GM23338 (cell line): ENCODE measurements around the gene COL15A1. TPM values are rescaled to one million over a fixed set of nuclear protein-coding genes. Genes with fewer than 3 reads are reported as not detected.

Source experiments
- ATAC-seq: fragments of 200-7000 bp; cut with Tn5 transposase; 3 replicates; pipeline ENCODE4 v1.9.1; 2020
- DNase-seq: peaks from one replicate; pipeline ENCODE4 v3.0.0-alpha.2; 2015; ENCODE audit warnings: low spot score
- H2AFZ ChIP-seq: fragments of 200-600 bp; sonication (generic); 2 replicates; pipeline ENCODE4 v1.8.0; 2016; ENCODE audit warnings: antibody characterized with exemption, mild to moderate bottlenecking, moderate library complexity
- H3F3A ChIP-seq: fragments of 200-600 bp; sonication (generic); replicated peaks from 2 replicates; pipeline ENCODE4 v1.8.0; 2017; ENCODE audit warnings: antibody characterized with exemption, mixed run types, low read depth
- H3K27ac ChIP-seq: fragments of 200-600 bp; sonication (generic); 2 replicates; pipeline ENCODE4 v1.6.1; 2016; ENCODE audit warnings: low read depth
- H3K27me3 ChIP-seq: fragments of 200-600 bp; sonication (generic); 2 replicates; pipeline ENCODE4 v1.8.0; 2016; ENCODE audit warnings: mild to moderate bottlenecking, mixed run types, moderate library complexity; ENCODE audit not compliant: insufficient read depth
- H3K36me3 ChIP-seq: fragments of 200-600 bp; sonication (generic); 2 replicates; pipeline ENCODE4 v1.8.0; 2016; ENCODE audit warnings: mild to moderate bottlenecking; ENCODE audit not compliant: insufficient read depth
- H3K4me1 ChIP-seq: fragments of 200-600 bp; sonication (generic); 2 replicates; pipeline ENCODE4 v1.8.0; 2016; ENCODE audit warnings: mild to moderate bottlenecking, moderate library complexity; ENCODE audit not compliant: insufficient read depth
- H3K4me2 ChIP-seq: fragments of 200-600 bp; sonication (generic); 2 replicates; pipeline ENCODE4 v1.7.1; 2017; ENCODE audit warnings: mixed run types
- H3K4me3 ChIP-seq: fragments of 200-600 bp; sonication (generic); 2 replicates; pipeline ENCODE4 v1.6.1; 2016; ENCODE audit warnings: mixed run types
- H3K79me2 ChIP-seq: fragments of 200-600 bp; sonication (generic); replicated peaks from 2 replicates; pipeline ENCODE4 v1.8.0; 2017; ENCODE audit warnings: mild to moderate bottlenecking; ENCODE audit not compliant: insufficient read depth
- H3K9me2 ChIP-seq: fragments of 200-600 bp; sonication (generic); 2 replicates; pipeline ENCODE4 v1.8.0; 2017; ENCODE audit not compliant: insufficient read depth
- H4K20me1 ChIP-seq: fragments of 200-600 bp; sonication (generic); replicated peaks from 2 replicates; pipeline ENCODE4 v1.8.0; 2017; ENCODE audit warnings: mild to moderate bottlenecking; ENCODE audit not compliant: insufficient read depth
- H3K27ac Mint-ChIP-seq: 2 replicates; pipeline ENCODE4 v1.8.0; 2020; ENCODE audit warnings: inconsistent platforms, mild to moderate bottlenecking, moderate library complexity, mixed read lengths
- H3K27me3 Mint-ChIP-seq: 3 replicates; pipeline ENCODE4 v1.8.0; 2022; ENCODE audit warnings: low read depth, mild to moderate bottlenecking, moderate library complexity, mixed read lengths, inconsistent platforms; ENCODE audit not compliant: insufficient read depth, poor library complexity
- H3K36me3 Mint-ChIP-seq: 3 replicates; pipeline ENCODE4 v1.8.0; 2021; ENCODE audit warnings: low read depth, mild to moderate bottlenecking, inconsistent platforms, moderate library complexity, mixed read lengths
- H3K4me1 Mint-ChIP-seq: 3 replicates; pipeline ENCODE4 v1.8.0; 2020; ENCODE audit warnings: mild to moderate bottlenecking, inconsistent platforms, mixed read lengths
- H3K4me3 Mint-ChIP-seq: 3 replicates; pipeline ENCODE4 v1.8.0; 2021; ENCODE audit warnings: moderate library complexity, mild to moderate bottlenecking, inconsistent platforms, mixed read lengths
- H3K9me3 Mint-ChIP-seq: 3 replicates; pipeline ENCODE4 v1.8.0; 2020; ENCODE audit warnings: moderate library complexity, mild to moderate bottlenecking, inconsistent platforms, mixed read lengths
- CREB1 ChIP-seq: fragments of 250-450 bp; sonication (Bioruptor Pico); IDR thresholded peaks from 2 replicates; pipeline ENCODE4 v1.5.0; 2020; ENCODE audit warnings: low read depth, mild to moderate bottlenecking, moderate library complexity
- EZH2 ChIP-seq: fragments of 200-600 bp; sonication (generic); IDR thresholded peaks from one replicate; pipeline ENCODE4 v1.8.0; 2017; ENCODE audit warnings: antibody characterized with exemption, mild to moderate bottlenecking, low read depth; ENCODE audit not compliant: unreplicated experiment
- EZH2phosphoT487 ChIP-seq: fragments of 200-600 bp; sonication (generic); IDR thresholded peaks from one replicate; pipeline ENCODE4 v1.8.1; 2018; ENCODE audit warnings: antibody characterized with exemption; ENCODE audit not compliant: unreplicated experiment
- JUNB ChIP-seq: IDR thresholded peaks from one replicate; pipeline ENCODE4 v1.6.1; 2016; ENCODE audit warnings: antibody characterized with exemption; ENCODE audit not compliant: unreplicated experiment
- NANOG ChIP-seq: IDR thresholded peaks from 2 replicates; pipeline ENCODE4 v1.6.1; 2016; ENCODE audit warnings: antibody characterized with exemption, borderline replicate concordance
- POLR2AphosphoS5 ChIP-seq: IDR thresholded peaks from 2 replicates; pipeline ENCODE4 v1.6.1; 2016; ENCODE audit warnings: antibody characterized with exemption, low read depth
- STAT1 ChIP-seq: IDR thresholded peaks from one replicate; pipeline ENCODE4 v1.6.1; 2016; ENCODE audit warnings: antibody characterized with exemption; ENCODE audit not compliant: unreplicated experiment
- ZNF114 ChIP-seq: fragments of 250-450 bp; sonication (Bioruptor Pico); IDR thresholded peaks from 2 replicates; pipeline ENCODE4 v1.5.0; 2020; ENCODE audit warnings: mild to moderate bottlenecking, moderate library complexity
- ZNF331 ChIP-seq: fragments of 250-450 bp; sonication (Bioruptor Pico); IDR thresholded peaks from 2 replicates; pipeline ENCODE4 v1.5.0; 2020; ENCODE audit warnings: low read depth, mild to moderate bottlenecking, moderate library complexity
- polyA plus RNA-seq: library from polyadenylated mRNA; unstranded; fragments of >200 nt; fragmentation: Nextera tagmentation; extraction: Ambion mirVana; gene quantifications from 2 replicates; pipeline ENCODE4 v1.2.1, GENCODE V29; 2016
- total RNA-seq: library from RNA; depleted of rRNA; stranded (reverse); fragments of >200 nt; shearing (Covaris generic); gene quantifications from 2 replicates; pipeline ENCODE4 v1.2.3, GENCODE V29; 2014
- TF ChIP-seq, protein P1 (sequence below): IDR thresholded peaks from 2 replicates; pipeline ENCODE4 v1.6.1; 2016; ENCODE audit warnings: antibody characterized with exemption
- TF ChIP-seq, protein P2 (sequence below), 2 experiments: fragments of 200-600 bp in 1 of 2; sonication (generic) in 1 of 2; conservative IDR thresholded peaks; 2 replicates each; pipeline versions ENCODE4 v1.5.1 to v1.6.1; 2016 to 2017; ENCODE audit warnings: antibody characterized with exemption in 2 of 2, low read depth in 2 of 2, mild to moderate bottlenecking in 2 of 2, moderate library complexity in 1 of 2
- TF ChIP-seq, protein P3 (sequence below): IDR thresholded peaks from one replicate; pipeline ENCODE4 v1.6.1; 2018; ENCODE audit warnings: antibody characterized with exemption; ENCODE audit not compliant: unreplicated experiment

COL15A1 gene
- total and polyA plus RNA-seq, 2 experiments from 2014 or later = 0.17 to 0.18 TPM

DNA sequence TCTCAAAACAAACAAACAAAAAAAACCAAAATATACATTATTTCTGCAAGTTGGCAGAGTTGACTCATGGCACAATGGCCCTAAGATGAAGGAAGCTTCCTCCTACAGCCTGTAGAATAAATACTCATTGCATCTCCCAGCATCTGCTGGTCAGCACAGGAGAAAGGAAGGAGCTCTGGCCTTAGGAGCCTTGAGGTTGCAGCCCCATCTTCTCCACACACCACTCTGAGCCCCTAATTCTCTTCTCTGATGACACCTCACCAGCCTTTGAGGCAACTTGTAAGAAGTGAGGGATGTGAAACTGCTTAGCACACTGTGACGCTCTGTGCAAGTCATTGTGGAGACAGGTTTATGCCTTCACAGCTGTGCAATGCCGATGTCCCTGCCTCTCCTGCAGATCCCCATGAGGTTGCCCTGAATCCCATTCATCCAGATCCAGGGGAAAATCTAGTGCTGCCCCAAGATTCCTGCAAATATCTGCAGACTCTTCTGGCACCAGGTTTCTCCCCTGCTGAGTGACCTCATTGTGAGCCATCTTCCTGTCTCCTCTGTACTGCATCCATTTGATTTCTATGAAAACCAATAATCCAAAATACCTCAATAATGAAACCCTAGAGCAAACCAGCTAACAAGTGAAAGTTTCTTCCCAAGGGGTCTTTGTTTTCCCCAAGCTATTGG lies 95.9 kb downstream of the COL15A1 start:
- Histone ChIP-seq H3K27me3 (no peaks in the 10 kb centered on the region), H3K4me1 (no peaks in the 10 kb centered on the region), H3K27ac (no peak overlapping the region), H3K9me2 (peaks cover 5% of the 10 kb centered on the region; the same call in 1 of the 2 replicates), H2AFZ (no peak overlapping the region), H3K79me2 (no peaks in the 10 kb centered on the region), H4K20me1 (no peaks in the 10 kb centered on the region), H3K4me2 (no peak overlapping the region), H3K4me3 (no peak overlapping the region), H3K36me3 (no peaks in the 10 kb centered on the region), H3F3A (no peaks in the 10 kb centered on the region)
- peaks cover 6% of the 10 kb centered on the region; the same call in 2 of the 3 replicates for H3K9me3 Mint-ChIP-seq
- no peaks in the 10 kb centered on the region; the same call in 1 of the 3 replicates for H3K36me3 Mint-ChIP-seq
- ATAC-seq = no peak
- H3K4me1 Mint-ChIP-seq = peaks cover 8% of the 10 kb centered on the region; the same call in 2 of the 3 replicates
- TF ChIP-seq EZH2phosphoT487 (no peak), CREB1 (CRISPR knock-in tag) (no peak), STAT1 (no peak), ZNF331 (no peak), POLR2AphosphoS5 (no peak)
- TF ChIP-seq, protein P1, sequence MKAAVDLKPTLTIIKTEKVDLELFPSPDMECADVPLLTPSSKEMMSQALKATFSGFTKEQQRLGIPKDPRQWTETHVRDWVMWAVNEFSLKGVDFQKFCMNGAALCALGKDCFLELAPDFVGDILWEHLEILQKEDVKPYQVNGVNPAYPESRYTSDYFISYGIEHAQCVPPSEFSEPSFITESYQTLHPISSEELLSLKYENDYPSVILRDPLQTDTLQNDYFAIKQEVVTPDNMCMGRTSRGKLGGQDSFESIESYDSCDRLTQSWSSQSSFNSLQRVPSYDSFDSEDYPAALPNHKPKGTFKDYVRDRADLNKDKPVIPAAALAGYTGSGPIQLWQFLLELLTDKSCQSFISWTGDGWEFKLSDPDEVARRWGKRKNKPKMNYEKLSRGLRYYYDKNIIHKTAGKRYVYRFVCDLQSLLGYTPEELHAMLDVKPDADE = no peak
- TF ChIP-seq, protein P2, sequence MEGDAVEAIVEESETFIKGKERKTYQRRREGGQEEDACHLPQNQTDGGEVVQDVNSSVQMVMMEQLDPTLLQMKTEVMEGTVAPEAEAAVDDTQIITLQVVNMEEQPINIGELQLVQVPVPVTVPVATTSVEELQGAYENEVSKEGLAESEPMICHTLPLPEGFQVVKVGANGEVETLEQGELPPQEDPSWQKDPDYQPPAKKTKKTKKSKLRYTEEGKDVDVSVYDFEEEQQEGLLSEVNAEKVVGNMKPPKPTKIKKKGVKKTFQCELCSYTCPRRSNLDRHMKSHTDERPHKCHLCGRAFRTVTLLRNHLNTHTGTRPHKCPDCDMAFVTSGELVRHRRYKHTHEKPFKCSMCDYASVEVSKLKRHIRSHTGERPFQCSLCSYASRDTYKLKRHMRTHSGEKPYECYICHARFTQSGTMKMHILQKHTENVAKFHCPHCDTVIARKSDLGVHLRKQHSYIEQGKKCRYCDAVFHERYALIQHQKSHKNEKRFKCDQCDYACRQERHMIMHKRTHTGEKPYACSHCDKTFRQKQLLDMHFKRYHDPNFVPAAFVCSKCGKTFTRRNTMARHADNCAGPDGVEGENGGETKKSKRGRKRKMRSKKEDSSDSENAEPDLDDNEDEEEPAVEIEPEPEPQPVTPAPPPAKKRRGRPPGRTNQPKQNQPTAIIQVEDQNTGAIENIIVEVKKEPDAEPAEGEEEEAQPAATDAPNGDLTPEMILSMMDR (conservative IDR thresholded peaks at IDR 0.05; ENCODE audit: low read depth in 2 of 2) = no peak
- DNase-seq = no peak
- peaks cover 3% of the 10 kb centered on the region for H3K27me3 Mint-ChIP-seq
- no peak overlapping the region for H3K4me3 Mint-ChIP-seq
- no peak overlapping the region for H3K27ac Mint-ChIP-seq

DNA sequence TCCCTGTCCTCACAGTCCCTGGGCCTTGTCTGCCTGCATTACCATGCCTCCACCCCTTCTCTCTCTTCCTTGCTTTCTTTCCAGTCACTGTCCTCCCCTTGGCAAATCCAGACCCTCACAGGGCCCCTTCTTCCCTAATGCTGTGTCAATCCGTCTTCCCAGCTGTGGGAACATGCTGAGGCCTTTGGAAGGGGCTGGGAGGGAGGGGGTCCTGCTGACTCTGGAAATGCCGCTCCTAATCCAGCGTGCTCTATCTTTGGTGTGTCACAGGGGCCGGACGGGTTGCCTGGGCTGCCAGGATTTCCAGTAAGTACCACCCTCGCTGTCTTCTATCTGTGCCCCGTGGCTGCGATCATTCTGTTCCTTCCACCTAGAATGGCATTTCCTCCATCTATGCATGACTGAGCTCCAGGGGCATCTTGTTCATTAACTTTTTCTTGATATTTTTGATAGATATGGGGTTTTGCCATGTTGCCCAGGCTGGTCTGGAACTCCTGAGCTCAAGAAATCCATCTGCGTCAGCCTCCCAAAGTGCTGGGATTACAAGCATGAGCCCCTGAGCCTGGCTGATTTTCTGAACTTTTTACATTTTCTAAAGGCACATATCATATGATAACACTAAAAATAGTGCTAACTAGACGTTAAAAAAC lies 96.7 kb downstream of the COL15A1 start:
- Histone ChIP-seq H3K4me3 (no peak overlapping the region), H3K4me1 (no peaks in the 10 kb centered on the region), H3K79me2 (no peaks in the 10 kb centered on the region), H4K20me1 (no peaks in the 10 kb centered on the region), H2AFZ (no peak overlapping the region), H3K36me3 (no peaks in the 10 kb centered on the region), H3F3A (no peaks in the 10 kb centered on the region), H3K27ac (no peak overlapping the region), H3K4me2 (no peak overlapping the region), H3K27me3 (no peaks in the 10 kb centered on the region), H3K9me2 (peaks cover 6% of the 10 kb centered on the region)
- H3K9me3 Mint-ChIP-seq = peaks cover 11% of the 10 kb centered on the region
- H3K4me3 Mint-ChIP-seq = no peak overlapping the region
- ATAC-seq (no peak), DNase-seq (no peak)
- peaks cover 1% of the 10 kb centered on the region; the same call in 2 of the 3 replicates for H3K36me3 Mint-ChIP-seq
- no peak overlapping the region for H3K27ac Mint-ChIP-seq
- peaks cover 8% of the 10 kb centered on the region; the same call in 2 of the 3 replicates for H3K4me1 Mint-ChIP-seq
- peaks cover 3% of the 10 kb centered on the region for H3K27me3 Mint-ChIP-seq
- no peak for TF ChIP-seq CREB1 (CRISPR knock-in tag)
- TF ChIP-seq STAT1 = no peak
- no peak for TF ChIP-seq JUNB
- TF ChIP-seq, protein P3, sequence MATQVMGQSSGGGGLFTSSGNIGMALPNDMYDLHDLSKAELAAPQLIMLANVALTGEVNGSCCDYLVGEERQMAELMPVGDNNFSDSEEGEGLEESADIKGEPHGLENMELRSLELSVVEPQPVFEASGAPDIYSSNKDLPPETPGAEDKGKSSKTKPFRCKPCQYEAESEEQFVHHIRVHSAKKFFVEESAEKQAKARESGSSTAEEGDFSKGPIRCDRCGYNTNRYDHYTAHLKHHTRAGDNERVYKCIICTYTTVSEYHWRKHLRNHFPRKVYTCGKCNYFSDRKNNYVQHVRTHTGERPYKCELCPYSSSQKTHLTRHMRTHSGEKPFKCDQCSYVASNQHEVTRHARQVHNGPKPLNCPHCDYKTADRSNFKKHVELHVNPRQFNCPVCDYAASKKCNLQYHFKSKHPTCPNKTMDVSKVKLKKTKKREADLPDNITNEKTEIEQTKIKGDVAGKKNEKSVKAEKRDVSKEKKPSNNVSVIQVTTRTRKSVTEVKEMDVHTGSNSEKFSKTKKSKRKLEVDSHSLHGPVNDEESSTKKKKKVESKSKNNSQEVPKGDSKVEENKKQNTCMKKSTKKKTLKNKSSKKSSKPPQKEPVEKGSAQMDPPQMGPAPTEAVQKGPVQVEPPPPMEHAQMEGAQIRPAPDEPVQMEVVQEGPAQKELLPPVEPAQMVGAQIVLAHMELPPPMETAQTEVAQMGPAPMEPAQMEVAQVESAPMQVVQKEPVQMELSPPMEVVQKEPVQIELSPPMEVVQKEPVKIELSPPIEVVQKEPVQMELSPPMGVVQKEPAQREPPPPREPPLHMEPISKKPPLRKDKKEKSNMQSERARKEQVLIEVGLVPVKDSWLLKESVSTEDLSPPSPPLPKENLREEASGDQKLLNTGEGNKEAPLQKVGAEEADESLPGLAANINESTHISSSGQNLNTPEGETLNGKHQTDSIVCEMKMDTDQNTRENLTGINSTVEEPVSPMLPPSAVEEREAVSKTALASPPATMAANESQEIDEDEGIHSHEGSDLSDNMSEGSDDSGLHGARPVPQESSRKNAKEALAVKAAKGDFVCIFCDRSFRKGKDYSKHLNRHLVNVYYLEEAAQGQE = no peak
- TF ChIP-seq ZNF114 (CRISPR knock-in tag) = no peak
- TF ChIP-seq NANOG = no peak
- no peak for TF ChIP-seq EZH2
- TF ChIP-seq POLR2AphosphoS5 = no peak
- no peak for TF ChIP-seq EZH2phosphoT487
